BE2C (cell line): ENCODE results near the gene GOT1. TPM values are rescaled to one million over a fixed set of nuclear protein-coding genes. Genes with fewer than 3 reads are reported as not detected.

Source experiments
- DNase-seq: peaks from one replicate; pipeline ENCODE4 v3.0.0-alpha.2; 2020
- H3K27me3 ChIP-seq: fragments of 250-450 bp; sonication (Bioruptor Pico); 2 replicates; pipeline ENCODE4 v1.5.1; 2020; ENCODE audit warnings: mild to moderate bottlenecking
- H3K36me3 ChIP-seq: fragments of 250-450 bp; sonication (Bioruptor Pico); 2 replicates; pipeline ENCODE4 v1.5.1; 2020; ENCODE audit warnings: mild to moderate bottlenecking
- H3K4me1 ChIP-seq: fragments of 250-450 bp; sonication (Bioruptor Pico); 2 replicates; pipeline ENCODE4 v1.5.1; 2020
- H3K4me3 ChIP-seq: 2 replicates; pipeline ENCODE4 v1.5.1; 2011; ENCODE audit warnings: low read depth, low read length
- H3K9me3 ChIP-seq: fragments of 250-450 bp; sonication (Bioruptor Pico); 2 replicates; pipeline ENCODE4 v1.5.1; 2020
- polyA plus RNA-seq: library from polyadenylated mRNA; unstranded; fragments of >200 nt; gene quantifications from one replicate; pipeline ENCODE4 v1.2.1, GENCODE V29; 2012; ENCODE audit warnings: low read depth, missing spikeins; ENCODE audit not compliant: insufficient read length, insufficient read depth
- TF ChIP-seq, protein P1 (sequence below): IDR thresholded peaks from 2 replicates; pipeline ENCODE4 v1.5.1; 2012; ENCODE audit warnings: mild to moderate bottlenecking, low read depth, low read length

Gene GOT1
- 89.3 TPM for polyA plus RNA-seq

DNA sequence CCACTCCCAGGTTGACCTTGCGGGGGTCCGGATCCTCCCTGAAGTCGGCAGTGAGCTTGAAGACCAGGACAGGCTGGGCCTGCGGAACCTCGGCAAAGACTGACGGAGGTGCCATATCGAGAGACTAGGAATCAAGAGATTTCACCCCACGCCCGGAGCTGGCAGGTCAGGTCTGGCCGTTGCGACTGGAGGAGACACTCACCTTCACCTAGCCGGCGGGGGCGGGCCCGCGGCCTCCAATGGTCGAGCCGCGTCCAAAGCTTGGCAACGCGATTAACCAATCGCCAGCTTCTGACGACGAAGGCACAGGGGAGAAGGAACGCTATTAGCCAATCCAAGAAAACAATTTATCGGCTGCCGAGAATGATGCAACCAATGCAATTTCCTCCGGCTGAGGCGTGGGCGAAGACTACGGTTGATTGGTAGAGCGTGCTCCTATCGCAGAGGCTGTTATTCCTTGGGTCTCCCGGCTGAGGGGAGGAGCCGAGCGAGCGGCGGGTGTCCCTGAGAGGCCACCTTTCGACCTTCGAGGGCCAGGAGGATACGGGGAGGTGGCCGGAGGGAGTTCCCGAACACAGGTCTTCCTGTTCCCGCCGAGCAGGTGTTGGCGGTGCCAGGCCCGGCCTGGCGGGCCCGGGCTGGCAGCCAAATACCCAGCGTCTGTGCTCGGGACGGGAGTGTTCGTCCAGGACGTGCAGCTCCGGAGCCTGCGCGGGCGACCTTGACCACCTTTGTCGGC, at the start of gene GOT1:
TSS of gene GOT1 (minus strand) at position 174 of the 739 bp plus-strand sequence. CDS start at position 115, 59 bp downstream.
- H3K4me1 ChIP-seq: no peaks in the 10 kb centered on the region
- TF ChIP-seq, protein P1, sequence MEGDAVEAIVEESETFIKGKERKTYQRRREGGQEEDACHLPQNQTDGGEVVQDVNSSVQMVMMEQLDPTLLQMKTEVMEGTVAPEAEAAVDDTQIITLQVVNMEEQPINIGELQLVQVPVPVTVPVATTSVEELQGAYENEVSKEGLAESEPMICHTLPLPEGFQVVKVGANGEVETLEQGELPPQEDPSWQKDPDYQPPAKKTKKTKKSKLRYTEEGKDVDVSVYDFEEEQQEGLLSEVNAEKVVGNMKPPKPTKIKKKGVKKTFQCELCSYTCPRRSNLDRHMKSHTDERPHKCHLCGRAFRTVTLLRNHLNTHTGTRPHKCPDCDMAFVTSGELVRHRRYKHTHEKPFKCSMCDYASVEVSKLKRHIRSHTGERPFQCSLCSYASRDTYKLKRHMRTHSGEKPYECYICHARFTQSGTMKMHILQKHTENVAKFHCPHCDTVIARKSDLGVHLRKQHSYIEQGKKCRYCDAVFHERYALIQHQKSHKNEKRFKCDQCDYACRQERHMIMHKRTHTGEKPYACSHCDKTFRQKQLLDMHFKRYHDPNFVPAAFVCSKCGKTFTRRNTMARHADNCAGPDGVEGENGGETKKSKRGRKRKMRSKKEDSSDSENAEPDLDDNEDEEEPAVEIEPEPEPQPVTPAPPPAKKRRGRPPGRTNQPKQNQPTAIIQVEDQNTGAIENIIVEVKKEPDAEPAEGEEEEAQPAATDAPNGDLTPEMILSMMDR: no peak

DNA sequence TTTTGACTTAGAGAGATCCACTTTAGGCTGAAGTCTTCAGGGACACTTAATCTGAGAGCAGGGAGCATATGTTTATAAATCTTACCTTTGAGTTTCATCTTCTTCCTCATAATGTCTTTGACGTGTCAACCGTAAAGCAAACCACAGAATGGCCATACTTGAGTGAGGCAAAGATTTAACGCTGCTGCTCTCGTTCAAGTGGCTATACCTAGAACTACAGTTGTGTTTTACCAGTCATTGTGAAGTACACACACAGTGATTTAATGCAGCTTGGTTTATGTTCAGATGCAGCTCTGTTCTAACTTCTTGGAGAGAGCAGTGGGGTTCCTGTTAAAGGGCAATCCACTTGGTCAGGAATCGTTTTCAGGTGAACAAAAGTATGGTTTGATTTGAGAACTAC, 39.9 kb upstream of the GOT1 start:
- H3K4me1 ChIP-seq: no peaks in the 10 kb centered on the region
- H3K4me3 ChIP-seq: no peak overlapping the region
- H3K9me3 ChIP-seq: no peaks in the 10 kb centered on the region
- H3K27me3 ChIP-seq: peaks cover 15% of the 10 kb centered on the region
- H3K36me3 ChIP-seq: no peaks in the 10 kb centered on the region
- TF ChIP-seq, protein P1: no peak
- no peak for DNase-seq

More for the DNA sequence above, at the start of gene GOT1:
- Histone ChIP-seq H3K36me3 (peaks cover 4% of the 10 kb centered on the region), H3K9me3 (no peaks in the 10 kb centered on the region), H3K27me3 (no peaks in the 10 kb centered on the region), H3K4me3 (peak within 1 kb of the TSS; percentile 93)
- DNase-seq: peak; percentile 93

DNA sequence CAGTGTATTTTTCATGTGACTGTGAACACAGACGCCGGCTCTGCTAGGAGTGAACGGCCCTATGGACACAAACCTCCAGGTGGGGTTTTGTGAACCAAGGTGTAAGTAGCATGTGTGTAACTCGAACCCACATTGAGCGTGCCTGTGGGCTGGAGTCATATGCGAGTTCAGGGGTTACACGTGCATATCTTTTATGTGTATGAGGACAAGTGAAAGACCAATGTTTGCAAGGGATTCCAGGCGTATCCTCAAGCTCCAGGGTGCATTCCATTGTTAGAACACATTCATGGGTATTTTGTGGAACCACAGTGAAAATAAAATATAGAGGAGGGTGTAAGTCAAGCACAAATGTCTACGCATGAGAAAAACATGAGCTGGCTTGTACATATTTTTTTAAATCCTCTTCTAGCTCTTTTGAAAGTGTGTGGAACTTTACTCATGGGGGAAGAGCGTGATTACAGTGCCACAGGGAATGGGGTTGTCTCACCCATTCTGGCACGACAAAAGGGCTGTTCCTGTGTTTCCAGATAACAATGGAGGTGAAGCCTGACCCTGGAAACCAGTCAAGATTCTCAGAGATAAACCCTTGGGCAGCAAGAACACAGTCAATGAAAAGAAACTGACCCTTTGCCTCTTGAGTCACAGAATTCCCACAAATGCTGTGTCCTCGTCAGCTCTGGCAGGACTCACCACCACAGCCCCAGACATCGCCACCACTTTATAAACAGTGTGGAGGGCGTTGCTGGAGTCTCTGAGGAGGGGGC, 37.0 kb upstream of the GOT1 start:
- Histone ChIP-seq H3K4me3 (no peak overlapping the region), H3K9me3 (no peaks in the 10 kb centered on the region), H3K4me1 (no peaks in the 10 kb centered on the region), H3K36me3 (no peaks in the 10 kb centered on the region), H3K27me3 (peaks cover 12% of the 10 kb centered on the region)
- DNase-seq: no peak
- TF ChIP-seq, protein P1: no peak

DNA sequence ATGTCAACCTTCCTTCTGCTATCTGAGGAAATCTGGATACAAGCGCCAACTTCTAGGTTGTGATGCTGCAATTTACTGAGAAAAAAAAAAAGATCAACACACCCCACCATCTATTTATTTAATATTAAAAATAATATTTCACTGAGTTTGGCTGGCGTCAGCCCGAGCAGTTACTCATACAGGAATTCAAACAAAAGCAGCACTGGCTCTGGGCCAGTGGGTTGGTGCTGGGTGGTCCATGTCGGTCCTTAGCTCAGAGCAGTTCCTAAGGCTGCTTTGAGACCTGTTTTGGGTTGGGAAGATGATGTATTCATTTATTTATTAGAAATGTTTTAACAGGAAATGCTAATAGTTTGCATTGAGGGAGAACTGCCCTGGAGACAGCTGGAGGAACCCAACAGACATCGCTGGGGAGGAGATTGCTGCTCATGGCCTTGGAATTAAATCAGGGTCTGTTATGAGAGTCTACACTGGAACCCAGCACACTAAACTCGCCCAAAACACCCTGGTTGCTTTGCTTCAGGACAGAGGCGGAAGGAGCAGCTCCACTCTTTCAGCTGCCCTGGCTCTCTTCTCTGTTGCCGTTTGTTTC, 36.3 kb upstream of the GOT1 start:
- H3K36me3 ChIP-seq: no peaks in the 10 kb centered on the region
- H3K4me3 ChIP-seq: no peak overlapping the region
- TF ChIP-seq, protein P1: no peak
- DNase-seq: no peak
- no peaks in the 10 kb centered on the region for H3K9me3 ChIP-seq
- H3K4me1 ChIP-seq: no peaks in the 10 kb centered on the region
- H3K27me3 ChIP-seq: peaks cover 12% of the 10 kb centered on the region

DNA sequence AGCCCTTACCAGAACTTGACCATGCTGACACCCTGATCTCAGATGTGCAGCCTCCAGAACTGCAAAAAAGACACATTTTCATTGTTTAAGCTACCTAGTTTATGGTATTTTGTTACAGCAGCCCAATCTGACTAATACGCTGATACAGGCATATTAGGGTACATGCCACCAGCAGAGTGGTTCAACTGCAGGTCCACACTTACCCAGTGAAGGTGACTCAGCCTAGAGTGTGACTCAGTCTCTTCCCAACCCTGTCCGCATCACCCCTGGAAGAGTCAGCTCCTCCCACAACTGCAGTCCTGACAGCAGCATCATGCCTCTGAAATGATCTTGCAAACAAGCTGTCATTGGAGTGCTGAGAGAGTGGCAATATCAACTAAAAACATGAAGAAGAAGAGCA, 30.8 kb upstream of the GOT1 start:
- Histone ChIP-seq H3K4me1 (no peaks in the 10 kb centered on the region), H3K4me3 (no peak overlapping the region), H3K9me3 (no peaks in the 10 kb centered on the region), H3K27me3 (peaks cover 4% of the 10 kb centered on the region), H3K36me3 (no peaks in the 10 kb centered on the region)
- TF ChIP-seq, protein P1: no peak
- DNase-seq: no peak
